ENCODE results near the gene CIB2.

The CIB2 gene

DNA sequence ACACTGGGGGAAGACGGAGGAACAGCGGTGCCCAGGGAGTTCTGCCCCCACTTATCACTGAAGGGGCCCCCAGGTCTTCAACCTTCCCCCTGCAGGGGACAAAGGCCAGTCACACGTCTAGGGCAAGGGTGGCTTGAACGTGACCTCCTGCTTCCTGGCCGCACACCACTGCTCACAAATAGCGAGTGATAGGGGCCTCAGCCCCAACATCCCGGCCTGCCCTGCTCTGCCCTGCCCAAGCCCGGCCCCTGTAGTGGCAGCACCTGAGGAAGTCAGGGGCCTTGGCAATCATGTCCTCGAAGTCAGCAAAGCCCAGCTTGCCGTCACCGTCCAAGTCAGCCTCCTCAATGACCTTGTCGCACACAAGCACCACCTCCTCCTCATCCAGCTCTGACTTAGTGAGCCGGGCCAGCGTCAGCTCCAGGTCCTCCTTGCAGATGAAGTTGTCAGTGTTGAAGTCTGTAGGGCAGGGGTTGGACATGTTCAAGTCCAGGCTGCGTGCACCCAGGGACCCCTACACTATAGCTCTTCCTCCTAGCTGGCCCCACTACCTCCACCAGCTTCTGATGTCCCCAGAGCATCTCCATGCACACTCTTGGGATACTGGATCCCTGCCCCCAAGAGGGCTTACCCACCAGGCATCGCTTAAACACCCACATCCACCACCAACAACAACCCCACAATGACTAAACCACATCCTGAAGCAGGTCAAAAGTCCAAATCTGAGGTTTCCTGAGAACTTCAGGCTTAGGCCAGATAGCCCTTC lies 25.6 kb downstream of the CIB2 start:
- DNase-seq = no peak

- DNase-seq = no peak
Observed at GRCh38 chr15:78104566-78105475, 26.4 kb downstream of the CIB2 start.

DNA sequence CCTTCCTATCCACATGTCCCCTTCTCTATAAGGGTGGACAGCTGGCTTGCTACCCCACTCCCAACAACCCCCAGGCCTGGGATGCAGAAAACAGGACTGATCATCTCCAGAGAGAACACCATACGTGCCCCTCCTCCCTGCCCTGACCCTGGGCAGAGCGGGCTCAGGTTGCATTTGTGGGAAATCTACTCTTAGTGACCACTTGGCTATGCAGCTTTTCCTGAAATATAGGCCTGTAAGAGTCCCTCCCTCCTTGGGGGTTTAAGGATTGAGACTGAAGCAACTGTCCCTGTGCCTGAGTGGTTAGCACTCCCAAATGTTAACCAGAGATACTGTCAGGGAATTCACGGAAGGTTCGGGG lies 27.1 kb downstream of the CIB2 start:
- no peak for DNase-seq

- DNase-seq = no peak
Observed at GRCh38 chr15:78103406-78104118, 27.7 kb downstream of the CIB2 start.

DNA sequence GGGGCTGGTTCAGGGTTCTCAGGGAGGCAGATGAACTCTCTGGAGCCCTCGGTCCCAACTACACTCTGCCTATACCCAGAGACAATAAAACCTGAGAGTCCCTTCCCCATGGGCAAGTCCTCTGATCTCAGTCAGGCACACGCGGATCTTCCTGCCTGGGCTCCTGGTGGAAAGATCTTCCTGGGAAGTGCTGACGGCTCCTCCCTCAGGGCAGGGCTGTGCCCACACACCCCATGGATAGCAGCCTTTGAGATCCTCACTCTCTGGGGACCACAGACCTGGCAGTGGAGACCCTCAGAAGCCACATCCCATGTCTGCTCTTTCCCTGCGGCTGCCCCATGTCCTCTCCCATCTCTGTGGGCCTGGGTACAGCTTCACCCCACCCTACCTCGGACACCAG lies 28.5 kb downstream of the CIB2 start:
- no peak for DNase-seq

GRCh38 chr15:78102211-78102610 lies 29.0 kb downstream of the CIB2 start:
- DNase-seq = no peak

- no peak for DNase-seq
Observed at GRCh38 chr15:78101423-78102105, 29.7 kb downstream of the CIB2 start.

- no peak for DNase-seq
Observed at GRCh38 chr15:78100886-78101285, 30.4 kb downstream of the CIB2 start.

DNA sequence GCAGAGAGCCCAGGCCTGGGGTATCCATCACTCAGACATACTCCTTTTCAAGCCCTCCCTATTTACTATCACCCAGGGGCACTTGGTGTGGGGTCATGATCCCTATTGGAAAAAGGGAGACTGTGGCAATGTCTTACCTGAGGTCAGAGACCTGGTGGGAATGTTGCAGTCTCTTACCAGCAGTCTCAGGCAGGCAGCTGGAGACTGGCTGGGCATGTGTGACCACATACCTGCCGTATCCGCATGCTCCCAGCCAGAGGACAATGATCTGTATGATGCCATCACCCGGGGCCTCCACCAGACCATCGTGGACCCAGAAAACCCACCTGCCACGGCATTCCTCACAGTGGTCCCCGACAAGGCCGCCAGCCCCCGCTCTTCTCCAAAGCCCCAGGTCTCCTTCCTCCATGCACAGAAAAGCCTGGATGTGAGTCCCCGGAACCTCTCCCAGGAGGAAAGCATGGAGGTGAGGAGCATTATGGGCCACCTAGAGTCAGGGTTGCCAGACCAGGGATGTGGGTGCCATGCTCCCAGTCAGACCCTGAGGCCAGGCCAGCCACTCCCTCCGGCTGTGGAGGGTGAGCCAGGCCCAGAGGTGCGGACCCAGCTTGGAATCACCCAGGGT lies 33.0 kb downstream of the CIB2 start:
- no peak for DNase-seq

GRCh38 chr15:78097667-78098066 lies 33.6 kb downstream of the CIB2 start:
- no peak for DNase-seq

GRCh38 chr15:78093242-78094020 lies 37.8 kb downstream of the CIB2 start:
- DNase-seq = no peak

- no peak for DNase-seq
Observed at GRCh38 chr15:78092261-78093041, 38.8 kb downstream of the CIB2 start, which contains the start of gene SH2D7. SH2D7 (plus strand) TSS chr15:78092561; CDS start chr15:78092585, 24 bp downstream.

- no peak for DNase-seq
Observed at GRCh38 chr15:78090422-78091063, 40.7 kb downstream of the CIB2 start.

DNA sequence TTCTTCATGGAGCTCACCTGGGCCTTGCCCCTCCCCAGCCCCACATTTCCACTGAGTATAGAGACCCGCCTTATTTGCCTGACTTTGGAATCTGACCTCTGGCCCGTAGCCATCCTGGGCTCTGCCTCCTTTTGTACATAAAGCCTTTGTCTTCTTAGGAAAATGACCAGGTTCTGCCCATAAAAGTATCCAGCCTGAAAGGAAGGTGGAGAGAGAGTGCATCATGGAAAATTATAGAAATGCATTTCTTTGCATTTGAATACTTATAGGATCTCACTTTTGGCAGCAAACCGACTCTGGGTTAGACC lies 42.5 kb downstream of the CIB2 start:
- no peak for DNase-seq

GRCh38 chr15:78087951-78088772 lies 43.1 kb downstream of the CIB2 start:
- no peak for DNase-seq

DNA sequence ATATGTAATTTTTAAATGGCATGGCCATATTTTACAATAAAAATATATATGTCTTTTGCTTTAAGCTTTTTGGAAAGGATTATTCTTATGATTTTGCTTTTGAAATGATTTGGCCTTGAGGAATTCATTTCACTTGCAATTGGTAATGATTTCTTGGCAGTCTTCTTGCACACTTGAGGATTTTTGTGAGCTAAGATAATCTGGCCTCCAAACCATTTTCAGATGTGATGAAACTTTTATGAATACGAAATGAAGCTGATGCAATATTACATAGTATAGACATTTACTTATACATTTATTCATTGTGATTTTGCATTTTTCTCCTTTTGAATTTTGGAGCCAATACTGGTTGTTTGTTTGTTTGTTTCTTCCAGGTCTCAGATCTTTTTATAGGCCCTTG lies 45.3 kb downstream of the CIB2 start:
- no peak for DNase-seq

GRCh38 chr15:78084449-78084750 lies 46.8 kb downstream of the CIB2 start:
- no peak for DNase-seq

DNA sequence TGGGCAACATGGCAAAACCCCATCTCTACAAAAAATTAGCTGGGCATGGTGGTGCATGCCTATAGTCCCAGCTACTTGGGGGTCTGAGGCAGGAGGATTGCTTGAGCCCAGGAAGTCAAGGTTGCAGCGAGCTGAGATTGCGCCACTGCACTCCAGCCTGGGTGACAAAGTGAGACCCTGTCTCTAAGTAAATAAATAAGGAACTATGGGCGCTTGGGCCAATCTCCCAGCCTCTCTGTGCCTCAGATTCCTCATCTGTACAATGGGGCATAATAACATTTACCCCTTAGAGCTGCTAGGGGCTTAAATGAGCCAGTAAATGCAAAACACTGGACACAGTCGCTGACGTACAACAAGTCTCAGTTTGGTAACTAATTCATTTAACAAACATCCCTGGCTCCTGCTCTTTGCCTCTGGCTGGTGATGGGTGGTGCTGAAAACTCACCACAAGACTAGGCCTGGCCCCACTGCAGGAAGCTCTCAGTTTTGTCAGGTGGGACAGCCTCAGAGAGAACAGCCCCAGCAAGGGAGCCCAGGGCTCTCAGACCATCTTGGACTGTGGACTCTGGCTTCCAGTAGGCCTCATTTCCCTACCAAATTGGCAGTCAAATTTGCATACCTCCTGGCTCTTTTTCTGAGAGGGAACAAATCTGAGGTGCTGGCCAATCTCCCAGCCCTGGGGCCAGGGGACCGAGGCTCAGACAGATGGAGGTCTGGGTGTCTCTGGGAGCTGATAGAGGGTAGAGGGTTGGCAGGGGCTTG lies 47.4 kb downstream of the CIB2 start:
- DNase-seq = no peak

DNA sequence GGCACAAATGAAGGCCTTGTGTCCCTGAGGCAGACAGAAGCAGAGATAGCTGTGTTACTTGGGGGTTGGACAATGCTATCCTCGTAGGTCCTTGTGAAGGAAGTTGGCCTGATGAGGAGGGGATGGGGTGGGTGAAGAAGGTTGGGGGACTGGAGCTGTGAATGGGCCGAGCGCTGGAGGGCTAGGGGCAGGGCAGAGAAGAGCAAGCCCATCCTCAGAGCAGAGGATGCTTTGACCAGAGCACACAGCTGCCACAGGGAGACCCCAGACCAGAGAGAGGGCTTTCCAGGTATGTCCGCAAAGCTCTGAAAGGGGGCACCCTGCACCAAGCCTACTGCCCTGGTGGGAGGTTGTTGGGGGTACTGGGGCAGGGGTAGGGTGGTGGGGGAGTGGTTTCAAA lies 48.1 kb downstream of the CIB2 start:
- no peak for DNase-seq

Measured in SIG-M5 (cell line).